ENCODE results near the gene ITGAD. TPM values are rescaled to one million over a fixed set of nuclear protein-coding genes. Genes with fewer than 3 reads are reported as not detected.

ITGAD gene
- total RNA-seq (2022; extraction: Qiagen RNA extraction; ENCODE audit: low read depth) = 0.07 TPM in 1 of 5 replicates, not detected in the others

DNA sequence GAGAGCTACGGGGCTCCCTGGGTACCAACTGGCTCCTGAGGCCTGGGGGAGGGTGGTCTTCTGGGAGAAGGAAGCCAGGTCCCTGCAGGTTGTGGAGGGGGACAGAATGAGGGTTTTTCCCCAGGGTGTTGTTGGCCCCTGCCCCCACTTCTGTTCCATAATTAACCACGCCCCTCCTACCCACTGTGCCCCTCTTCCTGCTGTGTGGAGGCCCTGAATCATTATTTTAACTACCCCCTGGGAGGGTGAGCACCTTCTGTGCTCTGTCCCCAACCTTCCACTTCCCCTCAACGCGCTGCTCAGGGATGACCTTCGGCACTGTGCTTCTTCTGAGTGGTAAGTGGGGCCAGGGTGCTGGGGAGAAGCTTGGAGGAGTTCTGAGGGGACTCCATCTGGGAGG lies at the start of gene ITGAD:
Gene ITGAD, plus strand, starts transcription at position 280 of the 400 bp plus-strand sequence. Its CDS starts 26 bp downstream, at position 306.

DNA sequence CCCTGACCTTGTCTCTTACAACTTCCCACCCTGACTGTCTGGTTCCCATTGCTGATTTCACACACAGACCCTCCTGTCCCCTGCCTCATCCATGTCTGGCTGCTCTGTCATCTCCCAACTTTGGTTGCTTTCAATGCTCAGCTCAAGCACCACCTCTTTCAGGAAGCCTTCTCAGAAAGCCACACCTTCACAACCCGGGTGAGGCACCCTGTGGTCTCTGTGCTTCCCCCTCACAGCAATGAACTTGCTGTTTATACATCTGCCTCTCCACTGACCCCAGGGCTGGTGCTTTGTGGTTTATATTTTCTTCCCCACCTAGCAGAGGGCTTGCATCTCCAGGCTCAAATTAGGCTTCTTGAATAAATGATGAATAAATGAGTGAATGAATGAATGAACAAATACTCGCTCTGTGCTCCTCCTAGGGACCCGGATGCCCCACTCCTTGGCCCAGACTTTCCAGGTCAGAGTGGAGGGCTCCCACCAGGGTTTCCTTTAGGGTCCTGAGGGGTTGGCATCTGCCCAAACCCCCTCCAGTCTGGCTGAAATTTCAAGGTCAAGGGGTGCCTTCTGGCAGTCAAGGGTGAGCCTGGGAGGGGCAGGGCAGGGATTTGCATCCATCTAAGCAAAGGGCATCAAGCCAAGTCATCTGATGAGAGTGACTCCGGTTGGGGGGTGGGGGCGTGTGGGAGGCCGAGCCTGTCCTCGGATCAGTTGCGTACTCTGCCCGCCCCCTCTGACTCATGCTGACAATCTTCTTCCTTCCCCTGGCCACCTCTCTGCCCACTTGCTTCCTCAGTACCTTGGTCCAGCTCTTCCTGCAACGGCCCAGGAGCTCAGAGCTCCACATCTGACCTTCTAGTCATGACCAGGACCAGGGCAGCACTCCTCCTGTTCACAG lies 38.5 kb upstream of the ITGAD start, which contains the start of gene ITGAX:
Gene ITGAX, plus strand, starts transcription at position 783 of the 898 bp plus-strand sequence. Its CDS starts 79 bp downstream, at position 862.

DNA sequence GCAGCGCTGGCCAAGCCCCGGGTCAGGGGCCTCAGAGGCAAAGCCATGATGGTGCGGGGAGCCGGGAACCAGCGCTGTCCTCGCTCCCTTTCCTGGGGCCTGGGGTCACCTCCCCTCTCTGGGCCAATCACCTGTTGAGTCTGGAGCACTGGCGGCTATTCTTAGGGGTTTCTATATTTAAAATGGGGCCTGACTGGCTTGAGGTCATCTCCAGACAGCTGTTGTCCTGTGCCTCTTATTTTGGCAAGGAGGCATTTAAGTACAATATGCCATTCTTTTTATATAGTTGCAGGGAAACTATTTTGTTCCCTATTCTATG lies 35.1 kb downstream of the ITGAD start, which contains the start of gene COX6A2:
Gene COX6A2, minus strand, starts transcription at position 82 of the 319 bp plus-strand sequence. Its CDS starts 35 bp downstream, at position 47.

DNA sequence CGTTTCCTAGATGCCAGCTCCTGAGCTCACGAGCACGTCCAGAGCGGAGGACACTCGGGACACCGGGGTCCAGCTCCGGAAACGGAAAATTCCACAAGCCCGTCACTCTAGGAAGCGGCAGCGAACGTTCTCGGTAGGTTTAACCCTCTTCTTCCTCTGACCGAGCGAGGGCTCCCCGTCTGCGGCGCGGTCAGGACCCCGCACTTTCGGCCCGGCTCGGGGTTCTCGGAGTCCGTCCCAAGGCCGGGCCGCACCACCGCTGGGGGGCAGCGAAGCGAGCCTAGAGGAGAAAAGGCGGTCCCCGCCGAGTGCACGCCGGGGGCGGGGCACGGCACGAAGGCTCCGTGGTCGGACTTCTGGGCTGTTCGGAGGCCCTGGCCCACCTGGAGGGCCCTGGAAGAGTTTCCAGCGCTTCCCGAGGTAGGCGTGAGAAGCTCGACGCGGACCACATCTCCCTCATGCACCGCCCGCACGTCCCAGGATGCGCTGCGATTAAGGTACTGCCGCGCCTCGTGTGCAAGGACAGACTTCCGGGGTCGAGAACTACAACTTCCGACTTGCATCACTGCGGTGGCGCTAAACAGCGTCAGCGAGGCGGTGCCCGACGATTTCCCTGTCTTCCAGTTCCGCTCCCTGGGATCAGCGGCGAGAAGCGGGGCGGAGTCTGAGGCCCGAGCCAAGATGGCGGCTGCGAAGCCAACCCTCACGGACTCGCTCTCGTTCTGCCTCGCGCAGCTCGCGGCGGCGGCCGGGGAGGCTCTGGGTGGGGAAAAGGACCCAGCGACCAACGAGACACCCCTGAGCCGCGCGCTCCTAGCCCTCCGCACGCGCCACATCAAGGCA lies 65.9 kb downstream of the ITGAD start, which contains the start of gene ARMC5:
Gene ARMC5, plus strand, starts transcription at position 658 of the 843 bp plus-strand sequence. Its CDS starts 24 bp downstream, at position 682.

DNA sequence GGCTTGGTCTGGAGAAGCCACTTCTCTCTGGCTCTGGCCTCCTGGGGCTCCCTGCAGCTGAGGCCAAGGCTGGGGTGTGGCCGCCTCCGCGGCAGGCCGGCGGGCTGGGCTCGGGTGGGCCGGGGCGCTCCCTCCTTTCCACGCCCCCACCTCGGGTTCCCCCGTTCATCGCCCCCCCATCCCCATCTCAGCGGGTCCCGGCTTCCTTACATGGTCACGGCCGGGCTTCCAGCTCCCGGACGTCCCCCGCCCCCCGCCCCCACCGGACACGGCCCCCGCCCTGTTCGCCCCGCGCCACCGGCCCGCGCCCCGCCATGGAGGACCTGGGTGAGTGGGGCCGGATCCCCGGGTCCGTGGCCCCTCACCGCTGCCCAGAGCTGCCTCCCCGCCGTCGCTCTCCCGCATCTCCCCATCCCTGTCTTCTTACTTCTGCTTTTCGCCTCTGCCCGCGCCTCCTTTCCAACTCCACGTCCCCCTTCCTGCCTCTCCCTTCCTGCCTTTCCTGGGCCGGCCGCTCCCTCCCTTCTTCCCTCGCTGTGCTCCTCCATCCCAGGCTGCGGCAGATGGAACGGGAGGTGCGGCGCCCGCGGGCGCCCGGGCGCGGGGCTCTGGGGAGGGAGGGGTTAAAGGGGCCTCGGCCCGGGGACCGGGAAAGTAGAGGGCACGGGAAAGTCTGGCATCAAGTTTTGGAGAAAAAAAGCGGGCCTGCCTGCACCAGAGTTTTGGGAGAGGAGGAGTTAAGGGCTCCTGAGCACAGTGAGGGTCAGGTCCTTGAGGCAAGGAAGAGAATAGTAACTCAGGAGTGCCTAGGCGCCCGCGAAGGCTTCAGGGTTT lies 79.0 kb downstream of the ITGAD start, which contains the start of gene TGFB1I1:
Gene TGFB1I1, plus strand, starts transcription at position 278 of the 834 bp plus-strand sequence. Its CDS starts 37 bp downstream, at position 315.

Other genes starting within 250 kb of the ITGAD start
- gene PRSS36, start 243.3 kb upstream of the ITGAD start, total RNA-seq (2022; extraction: Qiagen RNA extraction; ENCODE audit: low read depth) = 0.59 to 1.5 TPM (median 1.1 TPM) in 5 replicates
- 517 to 557 TPM (median 522 TPM) in 5 replicates for gene FUS, start 213.2 kb upstream of the ITGAD start, total RNA-seq (2022; extraction: Qiagen RNA extraction; ENCODE audit: low read depth)
- gene PYCARD, start 190.6 kb upstream of the ITGAD start, total RNA-seq (2022; extraction: Qiagen RNA extraction; ENCODE audit: low read depth) = 31.2 to 47.1 TPM (median 36.9 TPM) in 5 replicates
- gene TRIM72, start 179.2 kb upstream of the ITGAD start, total RNA-seq (2022; extraction: Qiagen RNA extraction; ENCODE audit: low read depth) = 0.02 to 0.08 TPM (median 0.03 TPM) in 5 replicates
- gene PYDC1, start 176.2 kb upstream of the ITGAD start, total RNA-seq (2022; extraction: Qiagen RNA extraction; ENCODE audit: low read depth) = not detected in 5 replicates
- 0.91 to 2.1 TPM (median 1.8 TPM) in 5 replicates for gene ITGAM, start 133.4 kb upstream of the ITGAD start, total RNA-seq (2022; extraction: Qiagen RNA extraction; ENCODE audit: low read depth)
- gene ITGAX, start 38.2 kb upstream of the ITGAD start, total RNA-seq (2022; extraction: Qiagen RNA extraction; ENCODE audit: low read depth) = 1.0 to 2.4 TPM (median 1.3 TPM) in 5 replicates
- gene COX6A2, start 35.0 kb downstream of the ITGAD start, total RNA-seq (2022; extraction: Qiagen RNA extraction; ENCODE audit: low read depth) = not detected in 5 replicates
- gene ZNF843, start 49.5 kb downstream of the ITGAD start, total RNA-seq (2022; extraction: Qiagen RNA extraction; ENCODE audit: low read depth) = 0.06 to 0.24 TPM (median 0.13 TPM) in 5 replicates
- gene ARMC5, start 66.2 kb downstream of the ITGAD start, total RNA-seq (2022; extraction: Qiagen RNA extraction; ENCODE audit: low read depth) = 7.1 to 14.6 TPM (median 10.8 TPM) in 5 replicates
- 42.6 to 65.2 TPM (median 48.3 TPM) in 5 replicates for gene TGFB1I1, start 78.8 kb downstream of the ITGAD start, total RNA-seq (2022; extraction: Qiagen RNA extraction; ENCODE audit: low read depth)
- gene SLC5A2, start 89.8 kb downstream of the ITGAD start, total RNA-seq (2022; extraction: Qiagen RNA extraction; ENCODE audit: low read depth) = 0.09 to 1.0 TPM (median 0.24 TPM) in 5 replicates
- 40.2 to 51.2 TPM (median 48.8 TPM) in 5 replicates for gene RUSF1, start 115.1 kb downstream of the ITGAD start, total RNA-seq (2022; extraction: Qiagen RNA extraction; ENCODE audit: low read depth)
- not detected in 5 replicates for gene AHSP, start 134.6 kb downstream of the ITGAD start, total RNA-seq (2022; extraction: Qiagen RNA extraction; ENCODE audit: low read depth)